Heart left ventricle (tissue), 16 donors: ENCODE measurements around the gene MKX. TPM values are rescaled to one million over a fixed set of nuclear protein-coding genes. Genes with fewer than 3 reads are reported as not detected.

Experiments used
- ATAC-seq, 4 donors: fragments of 200-7000 bp; cut with Tn5 transposase; one replicate each; pipeline ENCODE4 v1.9.1; 2020 to 2022; ENCODE audit warnings: moderate library complexity in 4 of 4, mild to moderate bottlenecking in 3 of 4, moderate number of reproducible peaks in 1 of 4
- DNase-seq, 5 donors: peaks; one replicate each; pipeline ENCODE4 v3.0.0-alpha.2; 2020
- H3K27ac ChIP-seq, 12 donors: fragments of 200-600 bp; sonication (generic) in 4 of 12; one replicate each; pipeline versions ENCODE4 v1.5.0 to v1.8.0; 2016 to 2022; ENCODE audit warnings: mild to moderate bottlenecking in 2 of 12
- H3K27me3 ChIP-seq, 9 donors: fragments of 200-600 bp; sonication (generic) in 2 of 9; one replicate each; pipeline versions ENCODE4 v1.5.1 to v1.8.0; 2016 to 2022; ENCODE audit warnings: mild to moderate bottlenecking in 3 of 9
- H3K36me3 ChIP-seq, 9 donors: fragments of 200-600 bp; sonication (generic) in 2 of 9; one replicate each; pipeline versions ENCODE4 v1.5.0 to v1.8.0; 2018 to 2022; ENCODE audit warnings: mild to moderate bottlenecking in 2 of 9
- H3K4me1 ChIP-seq, 12 donors: fragments of 200-600 bp; sonication (generic) in 4 of 12; one replicate each; pipeline versions ENCODE4 v1.5.0 to v1.8.0; 2016 to 2022; ENCODE audit warnings: mild to moderate bottlenecking in 3 of 12
- H3K4me3 ChIP-seq, 12 donors: fragments of 200-600 bp; sonication (generic) in 4 of 12; one replicate each; pipeline versions ENCODE4 v1.5.0 to v1.8.0; 2017 to 2022; ENCODE audit warnings: mild to moderate bottlenecking in 9 of 12, moderate library complexity in 4 of 12
- H3K9me3 ChIP-seq, 12 donors: fragments of 200-600 bp; sonication (generic) in 4 of 12; one replicate each; pipeline versions ENCODE4 v1.5.0 to v1.8.0; 2016 to 2022; ENCODE audit warnings: mild to moderate bottlenecking in 1 of 12
- POLR2A ChIP-seq, 2 donors: fragments of 450-650 bp; IDR thresholded peaks; one replicate each; pipeline ENCODE4 v1.6.1; 2017; ENCODE audit warnings: antibody characterized with exemption in 2 of 2, mild to moderate bottlenecking in 2 of 2, moderate library complexity in 2 of 2
- WGBS, 4 donors: extraction: QIAGEN DNeasy Blood & Tissue Kit in 2 of 4; methylation state at CpG; one replicate each; pipeline versions ENCODE4 v1.1.5 to v1.1.7; 2013 to 2018; 5-methylcytosine and 5-hydroxymethylcytosine counted together
- intact Hi-C, 10 donors: fragments of 100-400 bp; cut with DNase I; formaldehyde crosslinking; loops; one replicate each; pipeline versions ENCODE4 v1.11.1 to v1.14.2; 2022
- polyA plus RNA-seq, 2 donors: library from polyadenylated mRNA; stranded (reverse); fragments of 200-250 nt; gene quantifications; one replicate each; pipeline ENCODE4 v1.2.3, GENCODE V29; 2013
- total RNA-seq, 9 donors: library from RNA; depleted of rRNA in 2 of 9; stranded (reverse); fragments of >200 nt in 2 of 9; fragmentation: NEBNext Ultra II Directional in 3 of 9; extraction: Animal tissue kit (Norgen Biotek cat#: 25700) in 3 of 9; gene quantifications; one replicate each; pipeline versions ENCODE4 v1.1.0 to v1.2.4, GENCODE V29; 2016 to 2023
- TF ChIP-seq, protein P1 (sequence below), 12 donors: fragments of 200-600 bp; sonication (generic) in 4 of 12; IDR thresholded peaks; one replicate each; pipeline versions ENCODE4 v1.5.0 to v1.8.0; 2018 to 2022; ENCODE audit warnings: antibody characterized with exemption in 12 of 12, mild to moderate bottlenecking in 5 of 12
- donor health status: ischemic (EF 13 %, LVEDD 7.1; RV severe dilation, severe dysfunction).
- donor health status: healthy with polysubstance abuse.
- donor health status: DM: no; HTN: yes; CAD: no.
- donor health status: DM: no; HTN: no; CAD: no.
- donor health status: ischemic (EF 25% LVEDD 6.9; RV normal size, moderate dysfunction).
- donor health status: ischemic (EF 25% LVEDD 5.7; RV mildly dilated, moderate dysfunction).
- donor health status: healthy.
- donor health status: DM: yes; HTN: yes; CAD: no.
- donor health status: ischemic (EF 35%, LVEDD 5.7; RV mildly dilated, moderate dysfunction).
- donor health status: nonischemic (EF 11% LVEDD 7.7; RV severe dilation, severe dysfunction).
- donor health status: DM: yes; HTN: yes; CAD: no.
- donor health status: PGD.
- donor health status: ischemic (EF 29% LVEDD 5.4; RV normal size, mild dysfunction).
- donor health status: nonischemic (EF 23%, LVEDD 6.1; RV moderate dilation, normal function).

The MKX gene
- total and polyA plus RNA-seq, 11 donors: 0.06 to 1.5 (median 0.56) TPM; not detected in 4

DNA sequence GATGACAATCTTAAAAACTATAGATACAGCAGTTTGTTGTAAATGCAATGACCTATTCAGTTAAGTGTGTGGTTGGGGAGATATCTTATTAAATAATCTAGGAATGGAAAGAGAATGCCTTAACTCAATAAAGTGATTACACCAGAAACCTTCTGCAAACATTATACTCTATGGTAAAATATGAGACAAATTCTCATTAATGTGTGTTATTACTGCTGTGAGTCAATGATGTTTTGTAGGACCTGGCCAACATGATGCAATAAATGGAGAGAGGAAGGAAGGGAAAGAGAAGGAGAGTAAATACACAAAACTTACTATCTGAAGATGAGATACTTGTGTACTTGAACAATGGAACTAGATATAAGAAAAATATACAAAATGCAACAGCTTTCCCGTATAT lies 25.1 kb downstream of the MKX start:
- H3K9me3 ChIP-seq: no peaks in the 10 kb centered on the region
- H3K4me3 ChIP-seq: no peak overlapping the region
- no peaks in the 10 kb centered on the region for H3K36me3 ChIP-seq
- no peak for ATAC-seq
- H3K4me1 ChIP-seq: peaks cover 0 to 6% (median 0%) of the 10 kb centered on the region in 12 donors
- intact Hi-C loops: loop anchor here in 1 of 10 donors (10.0 kb wide), 1 partner anchor 276 kb away; no protein-coding TSS in a partner anchor
- peaks cover 0 to 5% (median 0%) of the 10 kb centered on the region in 9 donors for H3K27me3 ChIP-seq
- no peak for TF ChIP-seq POLR2A (IDR thresholded peaks at IDR 0.05)
- TF ChIP-seq, protein P1, sequence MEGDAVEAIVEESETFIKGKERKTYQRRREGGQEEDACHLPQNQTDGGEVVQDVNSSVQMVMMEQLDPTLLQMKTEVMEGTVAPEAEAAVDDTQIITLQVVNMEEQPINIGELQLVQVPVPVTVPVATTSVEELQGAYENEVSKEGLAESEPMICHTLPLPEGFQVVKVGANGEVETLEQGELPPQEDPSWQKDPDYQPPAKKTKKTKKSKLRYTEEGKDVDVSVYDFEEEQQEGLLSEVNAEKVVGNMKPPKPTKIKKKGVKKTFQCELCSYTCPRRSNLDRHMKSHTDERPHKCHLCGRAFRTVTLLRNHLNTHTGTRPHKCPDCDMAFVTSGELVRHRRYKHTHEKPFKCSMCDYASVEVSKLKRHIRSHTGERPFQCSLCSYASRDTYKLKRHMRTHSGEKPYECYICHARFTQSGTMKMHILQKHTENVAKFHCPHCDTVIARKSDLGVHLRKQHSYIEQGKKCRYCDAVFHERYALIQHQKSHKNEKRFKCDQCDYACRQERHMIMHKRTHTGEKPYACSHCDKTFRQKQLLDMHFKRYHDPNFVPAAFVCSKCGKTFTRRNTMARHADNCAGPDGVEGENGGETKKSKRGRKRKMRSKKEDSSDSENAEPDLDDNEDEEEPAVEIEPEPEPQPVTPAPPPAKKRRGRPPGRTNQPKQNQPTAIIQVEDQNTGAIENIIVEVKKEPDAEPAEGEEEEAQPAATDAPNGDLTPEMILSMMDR (IDR thresholded peaks at IDR 0.05): no peak
- WGBS, 4 donors: 83 to 87% (median 85%) methylated on average over 1 of the region's 1 CpG
- no peak for DNase-seq
- H3K27ac ChIP-seq: no peak overlapping the region

DNA sequence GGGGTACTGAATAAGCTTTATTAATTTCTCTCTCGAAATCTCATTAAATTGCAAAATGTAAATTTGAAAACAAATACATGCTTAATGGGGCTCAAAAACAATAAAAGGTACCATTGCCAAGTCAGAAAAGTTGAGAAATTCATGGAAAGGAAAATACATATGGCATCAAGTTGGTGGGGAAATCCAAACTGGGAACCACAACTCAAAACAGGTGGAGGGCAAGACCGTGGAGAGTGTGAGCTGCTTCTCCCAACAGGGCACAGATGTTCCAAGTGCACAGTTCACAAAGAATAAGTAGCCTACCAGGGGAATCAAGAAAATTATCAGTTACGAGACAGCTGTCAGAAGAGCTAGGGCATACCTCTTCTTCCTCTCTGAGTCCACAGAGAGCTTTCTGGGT lies 26.6 kb downstream of the MKX start:
- 76 to 82% (median 79%) methylated on average over 3 of the region's 3 CpGs for WGBS, 4 donors
- Histone ChIP-seq H3K36me3 (no peaks in the 10 kb centered on the region), H3K9me3 (no peaks in the 10 kb centered on the region), H3K27ac (no peak overlapping the region), H3K27me3 (peaks cover 0 to 5% (median 0%) of the 10 kb centered on the region in 9 donors), H3K4me3 (no peak overlapping the region), H3K4me1 (peaks cover 0 to 13% (median 5%) of the 10 kb centered on the region in 12 donors)
- DNase-seq (no peak), ATAC-seq (no peak)
- no peak for TF ChIP-seq POLR2A (IDR thresholded peaks at IDR 0.05)
- TF ChIP-seq, protein P1 (IDR thresholded peaks at IDR 0.05): no peak
- intact Hi-C loops: no loop called here

DNA sequence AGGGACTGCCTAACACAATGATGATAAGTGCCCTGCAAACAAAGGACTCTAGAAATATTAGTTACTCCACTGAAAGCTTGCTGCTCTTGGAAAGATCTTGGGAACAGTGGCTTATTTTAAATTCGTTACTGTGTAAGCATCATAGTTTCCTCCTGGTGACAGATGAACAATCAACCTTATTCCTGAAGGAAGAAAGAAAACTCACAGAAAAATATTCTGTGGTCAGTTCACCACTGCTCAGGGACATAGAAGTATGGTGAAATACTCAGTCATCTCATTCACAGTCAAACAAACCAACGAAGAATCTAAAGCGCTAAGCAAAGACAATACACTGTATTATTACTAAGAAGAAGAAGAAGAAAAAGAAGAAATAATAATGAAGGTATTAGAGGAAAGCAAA lies 27.8 kb downstream of the MKX start:
- 81 to 87% (median 84%) methylated on average over 3 of the region's 3 CpGs for WGBS, 4 donors
- Histone ChIP-seq H3K27ac (no peak overlapping the region), H3K36me3 (no peaks in the 10 kb centered on the region), H3K4me1 (peaks cover 0 to 14% (median 5%) of the 10 kb centered on the region in 12 donors), H3K27me3 (peaks cover 0 to 5% (median 0%) of the 10 kb centered on the region in 9 donors), H3K9me3 (no peaks in the 10 kb centered on the region), H3K4me3 (no peak overlapping the region)
- DNase-seq (no peak), ATAC-seq (no peak)
- intact Hi-C loops: no loop called here
- TF ChIP-seq, protein P1 (IDR thresholded peaks at IDR 0.05): no peak
- TF ChIP-seq POLR2A (IDR thresholded peaks at IDR 0.05): no peak

DNA sequence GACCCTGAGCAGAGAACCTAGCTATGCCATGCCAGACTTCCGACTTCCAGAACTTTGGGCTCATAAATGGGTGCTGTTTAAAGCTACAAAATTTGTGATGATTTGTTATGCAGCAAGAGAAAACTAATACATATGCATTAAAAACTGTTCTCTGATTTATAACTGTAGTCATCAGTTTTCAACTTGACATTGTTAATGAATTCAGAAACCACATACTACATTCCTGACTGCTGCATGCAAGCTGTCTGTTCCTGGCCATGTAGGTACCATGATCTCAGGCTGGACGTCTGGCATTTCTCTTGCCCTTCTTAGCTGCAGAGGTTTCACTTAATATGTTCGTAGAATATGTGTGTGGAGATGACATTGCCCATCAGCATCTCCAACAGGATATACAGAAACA lies 28.4 kb downstream of the MKX start:
- intact Hi-C loops: no loop called here
- no peak for TF ChIP-seq POLR2A (IDR thresholded peaks at IDR 0.05)
- TF ChIP-seq, protein P1 (IDR thresholded peaks at IDR 0.05): no peak
- ATAC-seq (no peak), DNase-seq (no peak)
- H3K4me1 ChIP-seq: peaks cover 0 to 14% (median 5%) of the 10 kb centered on the region in 12 donors
- 75 to 81% (median 78%) methylated on average over 3 of the region's 3 CpGs for WGBS, 4 donors
- no peaks in the 10 kb centered on the region for H3K9me3 ChIP-seq
- H3K36me3 ChIP-seq: no peaks in the 10 kb centered on the region
- no peak overlapping the region for H3K27ac ChIP-seq
- H3K27me3 ChIP-seq: peaks cover 0 to 5% (median 0%) of the 10 kb centered on the region in 9 donors
- no peak overlapping the region for H3K4me3 ChIP-seq
